ENCODE results near the gene SLC49A3.

The SLC49A3 gene

DNA sequence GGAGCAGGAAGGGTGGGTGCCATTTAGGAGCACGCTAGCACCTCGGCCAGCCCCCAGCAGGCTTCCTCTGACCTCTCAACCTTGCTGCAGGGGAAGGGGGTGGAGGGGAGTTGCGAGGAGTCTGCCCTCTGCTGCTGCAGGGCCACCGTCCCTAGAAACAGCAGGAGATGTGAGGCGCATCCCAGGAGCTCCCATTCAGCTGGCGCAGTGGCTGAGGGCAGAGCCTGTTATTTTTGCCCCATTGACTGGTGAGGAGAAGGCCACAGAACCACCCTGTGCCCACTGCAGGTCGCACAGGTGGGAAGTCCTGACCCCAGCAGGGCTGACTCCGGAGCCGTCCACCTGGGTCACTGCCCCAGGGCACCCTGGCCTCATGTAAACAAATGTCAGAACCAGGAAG is 55.5 kb downstream of the SLC49A3 start:
- no peak for DNase-seq (ENCODE audit: low read depth in 2 of 2)

DNA sequence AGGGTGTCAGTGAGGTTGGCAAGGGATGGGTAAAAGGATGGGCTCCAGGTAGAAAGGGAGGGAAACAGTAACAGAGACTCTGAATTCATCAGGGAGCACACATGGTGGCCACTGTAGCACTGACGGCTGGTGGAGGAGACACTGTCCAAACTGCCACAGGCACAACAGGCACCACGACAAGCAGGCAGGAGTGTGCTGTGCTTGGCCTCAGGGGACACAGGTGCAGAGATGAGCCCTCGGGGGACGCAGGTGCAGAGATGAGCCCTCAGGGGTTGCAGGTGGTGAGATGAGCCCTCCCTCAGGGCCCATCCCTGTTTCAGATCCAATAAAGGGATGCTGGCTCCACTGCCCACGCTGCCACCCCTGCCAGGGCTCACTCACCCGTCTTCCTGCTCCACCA is 56.0 kb downstream of the SLC49A3 start:
- no peak for DNase-seq (ENCODE audit: low read depth in 2 of 2)

DNA sequence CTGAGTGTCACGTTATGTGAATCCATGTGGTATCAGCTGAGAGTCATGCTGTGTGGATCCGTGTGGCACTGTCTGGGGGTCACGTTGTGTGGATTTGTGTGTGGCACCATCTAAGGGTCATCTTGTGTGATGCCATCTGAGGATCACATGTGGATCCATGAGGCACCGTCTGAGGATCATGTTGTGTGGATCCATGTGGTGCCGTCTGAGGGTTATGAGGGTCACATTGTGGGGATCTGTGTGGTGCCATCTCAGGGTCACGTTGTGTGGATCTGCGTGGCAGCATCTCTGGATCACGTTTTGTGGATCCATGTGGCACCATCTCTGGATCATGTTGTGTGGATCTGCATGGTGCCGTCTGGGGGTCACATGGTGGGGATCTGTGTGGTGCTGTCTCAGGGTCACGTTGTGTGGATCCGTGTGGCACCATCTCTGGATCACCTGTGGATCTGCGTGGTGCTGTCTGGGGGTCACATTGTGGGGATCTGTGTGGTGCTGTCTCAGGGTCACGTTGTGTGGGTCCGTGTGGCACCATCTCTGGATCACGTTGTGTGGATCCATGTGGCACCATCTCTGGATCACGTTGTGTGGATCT is 56.7 kb downstream of the SLC49A3 start:
- DNase-seq (ENCODE audit: low read depth in 2 of 2) = no peak
